ENCODE measurements around the gene TRIO. TPM values are rescaled to one million over a fixed set of nuclear protein-coding genes. Genes with fewer than 3 reads are reported as not detected.
A peak's percentile ranks its signal among the peaks of the same experiment; 100 is the strongest.

TRIO gene
- total and polyA plus RNA-seq, 5 experiments from 2014 or later = 0.69 to 8.3 (median 4.0) TPM; not detected in 1

- POLR2A ChIA-PET = no interaction called here
- DNase-seq (no peak), ATAC-seq (no peak)
- no peaks in the 10 kb centered on the region for H3K36me3 Mint-ChIP-seq
- no peaks in the 10 kb centered on the region for H3K9me3 Mint-ChIP-seq
- peaks cover 18 to 36% (median 28%) of the 10 kb centered on the region in 4 donors for H3K4me1 Mint-ChIP-seq
- H3K27ac Mint-ChIP-seq = peak overlapping the region in 7 of 10 donors; percentile 27 to 81 (median 57)
- peak overlapping the region in 1 of 10 donors; percentile 9 for H3K4me3 Mint-ChIP-seq
- no peaks in the 10 kb centered on the region for H3K27me3 Mint-ChIP-seq
Measured at GRCh38 chr5:14417792-14418765, 274.9 kb downstream of the TRIO start.

GRCh38 chr5:14419686-14420085, 276.5 kb downstream of the TRIO start:
- Mint-ChIP-seq H3K4me3 (no peak overlapping the region), H3K36me3 (no peaks in the 10 kb centered on the region), H3K4me1 (peaks cover 11 to 29% (median 19%) of the 10 kb centered on the region in 4 donors), H3K9me3 (no peaks in the 10 kb centered on the region), H3K27me3 (no peaks in the 10 kb centered on the region), H3K27ac (peak overlapping the region in 1 of 10 donors; percentile 27)
- POLR2A ChIA-PET = no interaction called here
- DNase-seq (no peak), ATAC-seq (no peak)

DNA sequence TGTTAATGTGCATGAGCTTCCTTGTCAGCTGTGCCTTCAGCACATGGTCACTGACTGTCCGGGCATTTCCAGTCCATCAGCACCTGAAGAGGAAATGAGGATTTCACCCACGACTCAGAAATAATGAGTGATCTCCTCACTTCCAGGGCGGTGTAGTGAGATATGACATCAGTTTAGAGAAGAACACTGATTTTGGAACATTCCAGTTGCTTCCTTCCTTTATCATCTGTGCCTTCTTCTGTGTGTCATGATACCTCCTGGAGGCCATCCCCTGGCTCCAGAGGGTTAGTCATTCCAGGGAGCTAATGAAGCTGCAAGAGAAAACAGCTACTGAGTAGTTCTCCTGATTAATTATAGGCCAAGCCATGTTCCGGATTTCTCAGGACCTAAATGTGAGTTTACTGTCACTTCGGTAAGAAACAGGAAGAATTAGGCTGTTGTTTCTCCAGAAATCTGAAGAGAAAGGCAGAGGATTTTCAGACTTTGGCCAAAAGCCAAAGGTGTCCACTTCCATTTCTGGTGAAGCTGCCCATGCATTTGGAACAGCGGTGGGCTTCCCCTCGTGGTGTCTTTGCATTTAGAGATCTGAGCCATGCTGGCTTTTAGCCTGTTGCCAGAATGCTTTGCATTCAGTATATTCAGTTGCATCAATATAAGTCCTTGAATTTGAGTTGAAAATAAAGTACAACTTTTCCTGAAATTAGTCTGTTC, 277.1 kb downstream of the TRIO start:
- H3K4me1 Mint-ChIP-seq = peaks cover 8 to 25% (median 17%) of the 10 kb centered on the region in 4 donors
- POLR2A ChIA-PET = no interaction called here
- H3K4me3 Mint-ChIP-seq = no peak overlapping the region
- no peaks in the 10 kb centered on the region for H3K9me3 Mint-ChIP-seq
- no peak overlapping the region for H3K27ac Mint-ChIP-seq
- no peaks in the 10 kb centered on the region for H3K36me3 Mint-ChIP-seq
- H3K27me3 Mint-ChIP-seq = no peaks in the 10 kb centered on the region
- DNase-seq (no peak), ATAC-seq (no peak)

GRCh38 chr5:14421851-14422250, 278.7 kb downstream of the TRIO start:
- H3K27me3 Mint-ChIP-seq = no peaks in the 10 kb centered on the region
- H3K4me3 Mint-ChIP-seq = no peak overlapping the region
- H3K27ac Mint-ChIP-seq = no peak overlapping the region
- H3K9me3 Mint-ChIP-seq = no peaks in the 10 kb centered on the region
- POLR2A ChIA-PET = no interaction called here
- no peak for DNase-seq
- peaks cover 7 to 17% (median 11%) of the 10 kb centered on the region in 4 donors for H3K4me1 Mint-ChIP-seq
- no peak for ATAC-seq
- H3K36me3 Mint-ChIP-seq = no peaks in the 10 kb centered on the region

DNA sequence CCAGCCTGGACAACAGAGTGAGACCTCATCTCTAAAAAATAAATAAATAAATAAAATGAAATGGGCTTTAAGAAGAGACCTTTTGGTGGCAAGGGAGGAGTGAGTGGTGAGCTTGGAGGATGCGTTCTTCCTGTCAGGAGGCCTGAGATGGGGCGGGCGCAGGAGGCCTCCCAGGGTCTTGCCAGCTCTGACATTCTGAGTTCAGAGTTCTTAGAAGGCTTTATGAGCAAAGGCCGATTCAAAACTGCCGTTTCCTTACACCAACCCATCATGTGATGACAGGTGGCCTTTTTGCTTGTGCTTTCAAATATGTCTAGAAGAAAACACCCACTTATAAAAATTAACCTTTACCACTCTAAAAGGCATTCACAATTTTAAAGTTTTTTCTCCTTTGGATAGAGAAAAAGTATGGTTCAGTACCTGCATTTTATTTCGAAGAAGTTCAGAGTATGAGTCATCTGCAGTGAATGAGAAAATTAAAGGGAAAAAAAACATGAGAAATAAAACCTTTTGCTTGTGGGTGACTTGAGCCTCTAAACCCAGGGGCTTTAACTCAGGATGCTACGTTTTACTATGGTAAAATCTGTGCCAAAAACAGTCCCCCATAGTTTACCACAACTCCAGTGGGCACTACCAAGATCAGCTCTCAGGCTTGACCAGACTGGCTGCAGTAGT, 281.0 kb downstream of the TRIO start:
- ATAC-seq (peak; percentile 44 to 49), DNase-seq (no peak)
- peak overlapping the region in 1 of 10 donors; percentile 29 for H3K4me3 Mint-ChIP-seq
- peak overlapping the region in 8 of 10 donors; percentile 7 to 63 (median 31) for H3K27ac Mint-ChIP-seq
- no peaks in the 10 kb centered on the region for H3K9me3 Mint-ChIP-seq
- no peaks in the 10 kb centered on the region for H3K36me3 Mint-ChIP-seq
- POLR2A ChIA-PET = interaction anchor here (0.9 kb wide), 1 partner anchor 11 kb away, joined by 4 read pairs; no protein-coding TSS in a partner anchor
- H3K27me3 Mint-ChIP-seq = no peaks in the 10 kb centered on the region
- H3K4me1 Mint-ChIP-seq = peaks cover 4 to 17% (median 9%) of the 10 kb centered on the region in 4 donors

- DNase-seq (no peak), ATAC-seq (no peak)
- H3K4me3 Mint-ChIP-seq = no peak overlapping the region
- no peaks in the 10 kb centered on the region for H3K27me3 Mint-ChIP-seq
- H3K36me3 Mint-ChIP-seq = no peaks in the 10 kb centered on the region
- POLR2A ChIA-PET = no interaction called here
- H3K9me3 Mint-ChIP-seq = no peaks in the 10 kb centered on the region
- H3K27ac Mint-ChIP-seq = peak overlapping the region in 1 of 10 donors; percentile 74
- peaks cover 4 to 17% (median 9%) of the 10 kb centered on the region in 4 donors for H3K4me1 Mint-ChIP-seq
Measured at GRCh38 chr5:14425559-14425958, 282.4 kb downstream of the TRIO start.

- DNase-seq = no peak
- no peak for ATAC-seq
- Mint-ChIP-seq H3K36me3 (no peaks in the 10 kb centered on the region), H3K9me3 (no peaks in the 10 kb centered on the region), H3K27me3 (no peaks in the 10 kb centered on the region), H3K4me1 (peaks cover 4 to 17% (median 9%) of the 10 kb centered on the region in 4 donors), H3K27ac (peak overlapping the region in 1 of 10 donors; percentile 55), H3K4me3 (no peak overlapping the region)
- POLR2A ChIA-PET = no interaction called here
Measured at GRCh38 chr5:14426521-14426920, 283.4 kb downstream of the TRIO start.

DNA sequence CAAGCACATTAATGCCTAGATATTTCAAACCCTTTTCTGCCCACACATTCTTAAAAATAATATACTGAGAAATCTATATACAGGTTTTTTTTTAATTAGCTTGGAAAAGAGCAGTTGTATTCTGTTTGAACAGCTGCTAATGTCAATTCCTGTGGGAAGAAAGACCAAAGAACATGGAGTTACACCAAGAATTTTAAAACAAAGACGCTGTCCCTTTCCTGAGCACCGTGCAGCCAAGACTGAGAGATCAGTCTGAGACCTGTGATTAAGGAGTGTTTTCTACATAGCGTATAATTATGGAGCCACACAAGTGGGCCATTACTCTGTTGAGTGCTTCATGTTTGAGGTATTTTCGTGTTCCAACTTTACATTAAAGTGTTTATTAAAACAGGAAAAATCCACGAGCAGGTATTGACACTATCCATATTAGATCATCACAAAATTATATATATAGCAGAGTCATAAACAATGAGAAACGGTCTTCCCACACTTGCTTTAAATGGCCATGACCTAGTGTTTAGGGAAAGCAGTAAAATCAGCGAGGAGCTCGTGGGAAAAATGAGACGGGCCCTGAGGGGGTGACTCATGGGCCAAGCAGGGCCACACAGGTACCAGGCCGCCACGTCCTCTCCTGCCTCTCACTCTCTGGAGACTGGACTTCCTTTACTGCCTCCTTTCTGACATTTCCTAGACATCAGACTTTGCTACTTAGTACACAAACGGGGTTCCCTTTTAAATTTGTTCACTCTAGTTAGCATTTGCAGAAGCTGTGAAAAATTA, 285.4 kb downstream of the TRIO start:
- H3K27ac Mint-ChIP-seq = peak overlapping the region in 1 of 10 donors; percentile 13
- POLR2A ChIA-PET = no interaction called here
- H3K27me3 Mint-ChIP-seq = no peaks in the 10 kb centered on the region
- DNase-seq (no peak), ATAC-seq (no peak)
- no peaks in the 10 kb centered on the region for H3K9me3 Mint-ChIP-seq
- no peaks in the 10 kb centered on the region for H3K36me3 Mint-ChIP-seq
- H3K4me1 Mint-ChIP-seq = peaks cover 5 to 17% (median 9%) of the 10 kb centered on the region in 4 donors
- no peak overlapping the region for H3K4me3 Mint-ChIP-seq

DNA sequence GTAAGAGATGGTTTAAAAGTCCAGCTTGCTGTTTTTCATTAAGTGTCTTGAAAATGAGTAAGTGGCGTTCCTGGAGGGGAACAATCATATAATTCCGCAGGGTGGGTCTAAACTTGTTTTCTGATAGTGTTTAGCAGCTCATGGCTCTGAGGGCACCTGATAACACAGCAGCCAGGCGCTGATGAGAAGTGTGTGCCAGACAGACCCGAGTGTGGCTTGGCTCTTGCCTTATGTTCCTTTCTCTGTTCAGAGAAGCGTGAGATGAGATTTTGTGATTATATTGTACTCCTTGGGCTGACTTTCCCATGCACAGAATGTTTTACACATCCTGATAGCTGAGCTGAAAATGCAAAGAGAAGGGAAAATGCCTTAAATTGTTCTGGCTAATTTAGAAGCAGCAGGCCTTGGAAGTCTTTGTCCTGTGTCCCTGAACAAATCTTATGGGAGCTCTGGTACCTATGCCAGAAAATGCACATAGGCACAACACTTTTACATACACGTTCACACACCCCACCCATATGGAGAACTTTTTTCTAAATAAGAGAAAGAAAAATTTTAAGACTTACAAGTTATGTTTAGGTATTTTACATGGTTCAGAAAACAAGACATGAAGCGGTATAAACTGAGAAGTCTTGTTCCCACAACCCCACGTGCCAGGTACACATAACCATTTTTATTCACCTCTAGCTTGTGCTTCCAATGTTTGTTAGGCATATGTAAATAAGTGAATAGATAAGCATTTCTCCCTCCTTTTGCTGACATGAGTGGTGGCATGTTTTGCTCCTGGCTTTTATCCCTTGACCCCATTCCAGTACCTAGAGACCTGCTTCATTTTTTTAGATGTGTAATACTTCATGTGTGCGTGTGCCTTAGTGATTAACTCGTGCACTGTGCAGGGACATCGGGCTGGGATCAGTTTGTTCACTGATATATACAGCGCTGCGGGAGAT, 286.2 kb downstream of the TRIO start:
- no peak overlapping the region for H3K4me3 Mint-ChIP-seq
- no peaks in the 10 kb centered on the region for H3K36me3 Mint-ChIP-seq
- DNase-seq (no peak), ATAC-seq (no peak)
- peaks cover 3 to 10% (median 6%) of the 10 kb centered on the region in 4 donors for H3K4me1 Mint-ChIP-seq
- H3K27ac Mint-ChIP-seq = no peak overlapping the region
- no peaks in the 10 kb centered on the region for H3K27me3 Mint-ChIP-seq
- POLR2A ChIA-PET = no interaction called here
- no peaks in the 10 kb centered on the region for H3K9me3 Mint-ChIP-seq

GRCh38 chr5:14431534-14431933, 288.4 kb downstream of the TRIO start:
- peaks cover 0 to 6% (median 1%) of the 10 kb centered on the region in 4 donors for H3K4me1 Mint-ChIP-seq
- H3K27me3 Mint-ChIP-seq = no peaks in the 10 kb centered on the region
- no peak overlapping the region for H3K4me3 Mint-ChIP-seq
- DNase-seq (no peak), ATAC-seq (no peak)
- no peak overlapping the region for H3K27ac Mint-ChIP-seq
- no peaks in the 10 kb centered on the region for H3K36me3 Mint-ChIP-seq
- POLR2A ChIA-PET = no interaction called here
- peaks cover 0 to 5% (median 0%) of the 10 kb centered on the region in 9 donors for H3K9me3 Mint-ChIP-seq

DNA sequence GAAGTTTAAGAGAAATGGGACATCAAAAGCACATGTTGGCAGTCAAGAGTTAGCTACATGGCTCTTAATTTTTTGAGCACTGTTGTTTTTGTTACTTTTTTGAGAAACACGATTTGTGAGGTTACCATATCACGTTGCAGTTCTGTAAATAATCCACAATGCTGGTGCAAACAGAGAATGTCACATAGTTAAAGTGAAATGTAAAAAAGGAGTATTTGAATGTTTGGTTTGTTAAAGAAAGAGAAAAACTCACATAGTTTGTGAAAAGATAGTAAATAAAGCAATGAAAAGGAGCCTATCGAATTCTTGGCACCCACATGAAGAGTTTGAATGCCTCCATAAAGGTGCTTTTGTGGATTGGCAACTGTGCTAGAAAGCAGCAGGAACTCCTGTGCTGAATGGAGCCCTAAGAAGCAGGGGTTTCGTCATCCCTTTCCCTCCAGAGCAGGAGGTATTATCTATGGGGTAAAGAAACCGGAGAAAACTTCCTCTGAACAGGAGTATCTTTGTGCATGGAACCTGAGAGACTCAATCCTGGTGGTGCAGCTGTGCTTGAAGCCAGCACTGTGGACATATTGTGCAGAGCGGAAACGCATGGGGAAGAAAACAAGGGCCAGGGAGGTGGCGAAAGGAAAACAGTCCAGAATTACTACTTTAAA, 289.9 kb downstream of the TRIO start:
- Mint-ChIP-seq H3K27ac (peak overlapping the region in 2 of 10 donors; percentile 6 to 61), H3K9me3 (peaks cover 0 to 5% (median 0%) of the 10 kb centered on the region in 9 donors), H3K4me1 (peaks cover 1 to 7% (median 4%) of the 10 kb centered on the region in 4 donors), H3K27me3 (no peaks in the 10 kb centered on the region), H3K4me3 (no peak overlapping the region), H3K36me3 (no peaks in the 10 kb centered on the region)
- DNase-seq (no peak), ATAC-seq (no peak)
- POLR2A ChIA-PET = no interaction called here
